HG02885 (cell line): ENCODE measurements around the gene KDF1.
"Not testable (repeated sequence)": the region's sequence is repeated elsewhere in the genome, so short reads cannot be mapped to it uniquely, and the experiment has no call there.

Experiments used
- ATAC-seq: cut with Tn5 transposase; IDR thresholded peaks from one replicate; pipeline ENCODE4 v1.9.1; 2021; ENCODE audit warnings: mild to moderate bottlenecking; ENCODE audit not compliant: unreplicated experiment, poor library complexity

The KDF1 gene

DNA sequence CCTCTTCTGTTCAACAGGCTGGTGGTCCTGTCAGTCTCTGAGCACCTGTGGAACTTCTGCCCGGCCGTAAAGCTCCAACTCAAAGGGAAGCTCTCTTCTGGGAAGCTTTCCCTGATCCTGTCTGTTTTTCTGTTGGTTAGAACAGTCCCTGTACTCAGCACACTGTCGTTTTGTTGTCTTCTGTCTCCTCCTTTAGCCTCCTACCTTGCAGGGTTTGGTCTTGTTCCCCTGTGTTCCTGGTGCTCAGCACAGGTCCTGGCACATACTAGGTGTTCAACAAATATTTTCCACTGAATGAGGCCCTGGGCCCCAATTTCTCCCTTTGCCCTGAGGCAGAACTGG lies 328 bp upstream of the KDF1 start:
- ATAC-seq: no peak

DNA sequence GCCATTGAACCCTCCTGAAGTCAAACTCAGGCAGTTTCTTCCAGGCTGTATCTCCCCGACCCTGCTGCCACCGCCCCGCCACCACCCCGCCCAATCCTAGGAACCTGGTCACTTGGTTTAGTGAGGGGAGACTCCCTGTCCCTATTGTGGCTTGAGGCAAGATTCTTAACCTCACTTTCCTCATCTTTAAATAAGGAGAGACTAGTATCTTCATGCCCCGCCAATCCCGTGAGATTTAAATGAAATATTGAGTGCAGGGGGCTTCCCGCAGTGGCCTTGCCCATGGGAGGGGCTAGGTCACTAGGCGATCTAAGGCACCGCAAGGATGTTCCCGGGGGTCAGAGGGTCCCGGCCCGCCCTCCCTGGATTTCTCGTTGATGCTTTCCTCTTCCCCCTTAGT lies 998 bp downstream of the KDF1 start:
- ATAC-seq: no peak

DNA sequence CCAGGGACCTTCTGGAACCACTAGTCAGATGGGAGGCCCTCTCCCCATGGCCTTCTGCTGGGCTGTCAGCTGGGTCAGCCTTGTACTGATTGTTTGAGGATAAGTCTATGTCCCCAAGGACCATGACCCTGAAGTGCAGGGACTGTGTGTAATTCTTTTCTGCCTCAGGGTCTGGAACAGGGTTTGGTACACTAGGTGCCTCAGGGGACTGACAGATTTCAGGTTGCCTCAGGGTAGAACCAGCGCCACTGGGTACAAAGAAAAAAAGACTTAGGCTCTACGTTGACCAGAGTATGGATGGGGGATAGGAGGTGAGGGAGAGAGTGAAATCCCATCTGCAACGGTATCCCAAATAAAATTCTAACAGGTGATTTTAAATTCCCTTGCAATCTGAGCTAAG lies 3.0 kb downstream of the KDF1 start:
- no peak for ATAC-seq

DNA sequence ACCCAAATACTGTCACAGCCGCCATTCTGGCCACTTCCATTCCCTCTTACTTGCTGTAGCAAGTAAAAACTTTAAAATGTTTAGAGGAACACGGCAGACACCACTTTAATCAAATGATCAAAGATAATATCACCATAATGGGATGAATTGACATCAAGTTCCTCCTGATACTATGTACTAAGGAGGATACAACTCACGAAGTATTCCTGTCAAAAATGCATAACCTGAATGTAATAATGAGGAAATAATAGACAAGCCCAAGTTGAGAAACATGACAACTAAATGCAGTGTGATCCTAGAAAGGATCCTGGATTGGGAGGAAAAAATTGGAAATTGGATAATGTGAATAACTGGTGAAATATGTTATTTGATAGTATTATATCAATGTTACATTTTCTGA lies 3.9 kb downstream of the KDF1 start:
- ATAC-seq: no peak

DNA sequence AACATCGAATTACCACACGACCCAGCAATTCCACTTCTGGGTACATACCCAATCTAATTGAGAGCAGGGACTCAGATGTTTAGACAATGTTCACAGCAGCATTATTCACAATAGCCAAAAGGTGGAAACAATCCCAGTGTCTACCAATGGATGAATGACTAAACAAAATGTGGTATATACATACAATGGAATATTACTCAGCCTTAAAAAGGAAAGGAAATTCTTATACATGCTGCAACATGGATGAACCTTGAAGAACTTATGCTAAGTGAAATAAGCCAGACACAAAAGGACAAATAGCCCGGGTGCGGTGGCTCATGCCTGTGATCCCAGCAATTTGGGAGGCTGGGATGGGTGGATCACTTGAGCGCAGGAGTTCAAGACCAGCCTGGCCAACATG lies 6.9 kb downstream of the KDF1 start:
- no peak for ATAC-seq

DNA sequence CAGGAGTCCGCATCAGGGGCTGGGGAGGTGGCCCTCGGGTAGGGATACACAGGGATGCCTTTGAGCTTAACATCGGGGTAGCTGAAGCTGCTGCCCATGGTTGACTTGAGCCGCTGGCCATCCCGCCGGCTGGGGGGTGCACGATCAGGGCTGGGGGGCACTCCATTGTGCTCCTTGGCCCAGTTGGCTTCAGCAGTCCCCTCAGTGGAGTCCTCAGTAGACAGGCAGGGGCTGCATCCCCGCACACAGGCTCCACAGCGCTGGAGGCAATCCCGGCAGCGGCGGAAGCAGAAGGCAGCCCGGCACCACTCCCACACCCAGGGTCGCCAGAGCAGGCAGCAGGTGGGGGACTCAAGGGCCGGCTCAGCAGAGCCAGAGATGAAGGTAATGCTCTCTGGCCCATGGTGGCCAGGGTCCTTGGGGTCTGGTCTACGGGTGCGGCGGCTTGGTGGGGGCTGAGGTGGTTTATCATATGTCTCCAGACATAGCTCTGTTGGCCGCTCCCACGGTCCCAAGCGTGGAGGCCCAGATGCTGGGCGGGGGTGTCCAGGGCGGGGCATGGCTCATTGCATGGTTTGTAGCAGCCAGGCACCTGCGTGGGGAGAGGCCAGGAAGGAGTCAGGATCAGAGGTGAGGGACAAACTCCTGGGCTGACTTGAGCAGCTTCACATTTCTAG lies 8.3 kb downstream of the KDF1 start:
- ATAC-seq: no peak

DNA sequence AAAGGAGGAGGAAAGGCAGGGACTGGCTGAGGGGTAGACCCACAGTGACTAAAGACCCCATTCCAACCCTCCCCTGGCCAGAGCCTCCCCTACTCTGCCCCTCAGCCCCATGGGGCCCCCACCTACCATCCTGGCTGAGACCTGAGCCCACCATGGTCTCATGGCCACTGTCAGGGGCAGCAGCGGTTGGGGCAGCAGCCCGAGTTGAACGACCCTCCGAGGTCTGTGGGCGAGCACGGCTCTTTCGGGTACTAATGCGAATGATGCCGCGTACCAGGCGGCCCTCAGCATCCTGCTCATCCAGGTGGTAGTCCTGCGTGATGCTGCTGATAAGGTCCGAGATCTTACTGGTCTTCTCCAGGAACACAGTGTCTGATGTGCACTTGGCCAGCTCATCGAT lies 9.1 kb downstream of the KDF1 start:
- ATAC-seq: no peak

DNA sequence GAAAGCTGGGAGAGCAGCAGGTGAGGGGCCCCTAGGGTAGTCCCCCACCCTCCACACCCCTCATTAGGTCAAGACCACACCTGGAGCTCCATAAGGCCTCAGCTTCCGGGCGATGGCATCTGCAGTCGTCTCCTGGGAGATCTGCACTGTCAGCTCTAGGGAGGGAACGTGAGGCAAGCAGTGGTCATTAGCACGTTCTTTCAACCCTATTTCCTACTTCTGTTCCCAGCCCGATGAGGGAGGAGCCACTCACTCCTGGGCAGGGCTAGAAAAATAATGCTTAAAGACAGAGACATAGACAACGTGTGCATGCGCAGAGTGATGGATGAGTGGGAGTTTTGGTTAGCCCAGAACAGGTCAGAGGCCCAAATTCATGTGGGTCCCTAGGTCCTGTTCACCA lies 9.7 kb downstream of the KDF1 start:
- ATAC-seq: no peak

DNA sequence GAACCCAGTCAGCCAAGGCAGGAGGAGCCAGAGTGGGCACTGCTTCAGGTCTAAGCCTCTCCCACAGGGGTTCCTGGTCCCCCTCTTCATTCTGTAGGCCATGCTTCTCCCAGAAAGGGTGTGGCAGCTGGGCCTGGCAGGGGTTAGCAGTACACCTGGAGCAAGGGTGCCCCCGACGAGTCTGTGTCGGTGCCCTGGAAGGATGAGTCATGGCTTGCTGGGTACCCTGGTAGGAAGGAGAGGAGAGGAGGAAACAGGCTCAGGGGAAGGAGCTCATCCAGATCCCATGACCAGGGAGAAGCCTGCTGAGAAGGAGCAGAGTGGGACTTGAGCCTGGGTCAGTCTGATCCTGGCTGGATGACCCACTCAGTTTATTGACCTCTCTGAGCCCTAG lies 10.3 kb downstream of the KDF1 start:
- no peak for ATAC-seq

DNA sequence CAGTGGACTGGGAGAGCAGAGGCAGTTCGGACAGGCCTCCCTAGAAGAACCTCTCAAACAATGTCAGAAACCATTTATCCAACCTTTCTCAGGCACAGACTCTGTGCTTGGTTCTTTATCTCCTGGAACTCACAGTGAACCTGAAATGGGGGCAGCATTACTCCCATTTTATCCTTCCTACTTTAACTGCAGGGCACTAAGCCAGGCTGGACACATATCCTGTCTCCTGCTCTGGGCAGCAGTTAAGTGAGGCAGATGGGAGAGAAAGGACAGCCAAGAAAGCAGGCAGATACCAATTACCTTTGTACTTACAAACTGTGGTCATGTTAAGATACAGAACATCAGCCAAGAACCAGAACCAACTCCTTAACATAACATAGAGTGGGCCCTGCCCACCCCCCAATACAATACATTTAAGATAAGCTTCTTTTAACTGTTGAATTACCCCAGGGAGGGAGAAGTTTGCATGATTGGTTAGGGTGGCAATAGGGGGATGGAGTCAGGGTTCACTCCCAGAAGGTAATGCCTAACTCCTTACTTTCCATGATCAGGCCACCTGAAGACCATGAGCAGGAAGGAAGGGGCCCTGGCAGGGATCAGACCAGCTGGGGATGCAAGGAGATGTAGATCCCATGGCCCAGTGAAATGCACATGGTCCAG lies 10.9 kb downstream of the KDF1 start:
- no peak for ATAC-seq

DNA sequence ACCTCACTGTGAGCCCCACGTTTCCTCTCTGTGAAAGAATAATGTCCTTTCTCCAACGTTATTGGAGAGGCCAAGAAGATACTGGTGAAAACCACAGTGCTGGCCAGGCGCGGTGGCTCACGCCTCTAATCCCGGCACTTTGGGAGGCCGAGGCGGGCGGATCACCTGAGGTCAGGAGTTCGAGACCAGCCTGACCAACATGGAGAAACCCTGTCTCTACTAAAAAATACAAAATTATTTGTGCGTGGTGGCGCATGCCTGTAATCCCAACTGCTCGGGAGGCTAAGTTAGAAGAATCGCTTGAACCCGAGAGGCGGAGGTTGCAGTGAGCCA lies 11.6 kb downstream of the KDF1 start:
- not testable (repeated sequence) for ATAC-seq

DNA sequence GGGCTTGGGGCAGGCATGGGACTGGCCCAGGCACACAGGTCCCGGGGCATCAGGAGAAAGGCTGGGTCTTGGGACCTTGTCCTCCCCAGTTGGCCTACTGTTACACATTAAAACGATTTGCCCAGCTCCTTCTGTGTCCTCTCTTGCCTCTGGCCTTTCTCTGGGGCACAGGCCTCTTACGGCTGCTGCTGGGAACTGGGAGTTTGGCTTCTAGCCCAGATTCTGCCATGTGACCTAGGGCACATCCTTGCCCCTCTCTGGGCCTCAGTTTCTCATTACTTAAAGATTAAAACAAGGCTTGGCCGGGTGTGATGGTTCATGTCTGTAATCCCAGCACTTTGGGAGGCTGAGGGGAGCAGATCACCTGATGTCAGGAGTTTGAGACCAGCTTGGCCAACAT lies 14.0 kb downstream of the KDF1 start:
- no peak for ATAC-seq

DNA sequence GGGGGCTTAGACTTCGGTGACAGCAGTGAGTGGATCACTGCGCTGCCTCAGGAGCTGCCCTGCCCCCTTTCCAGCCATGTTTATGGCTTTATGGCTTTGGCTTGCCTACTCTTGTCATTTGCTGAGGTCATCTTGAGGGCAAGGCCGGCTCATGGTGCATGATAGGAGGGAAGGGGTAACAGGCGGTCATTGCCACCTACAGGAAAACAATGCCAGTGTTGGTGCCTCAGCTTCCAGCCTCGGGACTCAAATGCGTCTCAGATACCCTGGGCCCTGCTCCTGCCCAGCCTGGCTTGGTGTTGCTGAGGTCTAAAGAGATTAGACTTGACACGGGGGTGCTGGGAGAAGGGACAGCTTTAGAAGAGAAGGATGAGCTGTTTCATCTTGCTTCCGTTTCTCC lies 14.5 kb downstream of the KDF1 start:
- no peak for ATAC-seq

DNA sequence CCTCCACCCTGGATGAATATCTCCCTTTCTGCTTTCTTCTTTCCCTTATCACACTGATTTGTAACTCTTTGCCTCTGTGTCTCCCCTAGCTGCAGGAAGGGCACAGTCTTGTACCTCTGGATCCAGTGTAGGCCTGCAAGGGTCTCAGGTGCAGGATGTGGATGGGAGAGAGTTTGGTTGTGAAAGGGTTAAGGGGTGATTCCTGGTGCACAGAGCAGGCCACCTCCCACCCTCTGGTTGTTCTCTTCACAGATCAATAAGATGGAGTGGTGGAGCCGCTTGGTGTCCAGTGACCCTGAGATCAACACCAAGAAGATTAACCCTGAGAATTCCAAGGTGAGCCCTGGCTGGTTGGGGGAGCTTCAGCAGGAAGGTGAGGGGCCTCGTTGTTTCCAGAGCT lies 15.1 kb downstream of the KDF1 start:
- ATAC-seq: no peak

DNA sequence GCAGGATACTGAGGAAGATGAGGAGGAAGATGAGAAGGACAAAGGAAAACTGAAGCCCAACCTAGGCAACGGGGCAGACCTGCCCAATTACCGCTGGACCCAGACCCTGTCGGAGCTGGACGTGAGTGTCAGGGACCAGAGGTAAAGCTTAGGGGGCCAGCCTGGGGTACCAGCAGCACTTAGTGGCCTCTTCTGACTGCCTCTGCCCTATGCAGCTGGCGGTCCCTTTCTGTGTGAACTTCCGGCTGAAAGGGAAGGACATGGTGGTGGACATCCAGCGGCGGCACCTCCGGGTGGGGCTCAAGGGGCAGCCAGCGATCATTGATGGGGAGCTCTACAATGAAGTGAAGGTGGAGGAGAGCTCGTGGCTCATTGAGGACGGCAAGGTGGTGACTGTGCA lies 17.6 kb downstream of the KDF1 start:
- ATAC-seq: no peak

DNA sequence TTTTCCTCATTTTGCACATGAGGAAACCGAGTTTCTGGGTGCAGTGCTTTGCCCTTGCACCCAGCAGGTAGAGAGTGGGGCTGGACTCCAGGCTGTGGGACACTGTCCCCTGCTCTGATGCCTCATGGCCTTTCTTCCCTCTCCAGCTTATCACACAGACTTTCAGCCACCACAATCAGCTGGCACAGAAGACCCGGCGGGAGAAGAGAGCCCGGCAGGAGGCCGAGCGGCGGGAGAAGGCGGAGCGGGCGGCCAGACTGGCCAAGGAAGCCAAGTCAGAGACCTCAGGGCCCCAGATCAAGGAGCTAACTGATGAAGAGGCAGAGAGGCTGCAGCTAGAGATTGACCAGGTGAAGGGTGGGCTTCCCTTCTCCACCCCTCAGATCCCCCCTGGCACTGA lies 19.0 kb downstream of the KDF1 start:
- ATAC-seq: no peak

DNA sequence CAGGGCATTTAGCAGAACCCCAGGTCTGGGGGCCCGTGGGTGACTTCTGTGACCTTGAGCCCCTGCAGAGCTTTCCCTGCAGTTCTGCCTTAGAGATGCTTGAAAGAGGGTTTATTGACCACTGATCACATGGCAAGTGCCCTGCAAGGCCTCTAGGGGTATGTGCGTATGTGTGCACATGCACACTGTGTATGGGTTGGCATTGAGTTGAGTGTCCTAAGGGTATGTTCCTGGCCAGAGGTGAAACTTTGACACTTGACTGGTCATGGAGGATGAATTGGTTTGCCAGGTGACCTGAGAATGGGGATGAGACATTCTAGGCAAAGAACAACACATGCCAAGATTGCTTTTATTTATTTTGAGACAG lies 21.6 kb downstream of the KDF1 start:
- no peak for ATAC-seq

DNA sequence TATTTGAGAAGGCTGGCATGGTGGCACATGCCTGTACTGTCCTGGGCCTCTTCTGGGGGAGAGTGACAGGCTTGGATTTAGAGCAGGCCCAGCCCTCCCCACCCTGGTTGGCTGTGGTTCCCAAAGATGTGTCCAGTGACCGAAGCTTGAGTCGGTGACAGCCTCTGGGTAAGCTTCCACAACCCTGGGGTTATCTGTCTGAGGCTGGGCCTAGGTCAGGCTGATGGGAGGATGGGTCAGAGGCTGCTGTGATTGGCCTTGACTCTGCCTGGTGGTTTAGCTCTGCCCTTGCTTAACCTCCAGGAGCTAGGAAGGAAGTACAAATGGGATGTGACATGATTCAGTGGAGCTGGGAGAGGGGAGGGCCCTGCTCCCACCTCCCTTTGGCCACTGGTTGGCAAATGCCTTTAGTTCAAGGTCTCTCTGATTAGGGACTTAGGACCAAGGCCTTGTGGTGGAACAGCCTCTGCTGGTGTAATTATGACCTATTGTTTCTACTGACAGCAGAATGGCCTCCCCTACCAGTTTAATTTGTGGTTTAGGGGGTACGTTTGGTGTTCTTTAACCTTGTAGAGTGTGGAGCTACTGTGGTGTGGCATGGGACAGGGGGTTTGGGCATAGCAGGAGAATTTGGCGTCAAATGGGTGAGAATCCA lies 22.1 kb downstream of the KDF1 start:
- no peak for ATAC-seq

DNA sequence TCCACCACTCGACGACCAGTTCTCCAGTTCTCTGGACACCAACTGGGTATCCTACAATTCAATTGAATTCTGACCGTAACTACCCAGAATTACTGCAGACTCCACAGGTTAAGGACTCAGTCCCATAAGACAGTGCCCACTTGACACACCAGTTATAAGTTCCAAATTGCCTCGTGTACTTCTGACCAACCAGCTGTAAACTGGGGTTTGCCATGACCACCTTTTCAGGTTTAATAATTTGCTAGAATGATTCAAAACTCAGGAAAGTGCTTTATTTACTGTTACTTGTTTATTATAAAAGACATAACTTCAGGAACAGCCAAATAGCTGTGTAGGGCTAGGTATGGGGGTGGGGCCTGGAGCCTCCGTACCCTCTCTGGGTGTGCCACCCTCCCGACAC lies 23.4 kb downstream of the KDF1 start:
- no peak for ATAC-seq

DNA sequence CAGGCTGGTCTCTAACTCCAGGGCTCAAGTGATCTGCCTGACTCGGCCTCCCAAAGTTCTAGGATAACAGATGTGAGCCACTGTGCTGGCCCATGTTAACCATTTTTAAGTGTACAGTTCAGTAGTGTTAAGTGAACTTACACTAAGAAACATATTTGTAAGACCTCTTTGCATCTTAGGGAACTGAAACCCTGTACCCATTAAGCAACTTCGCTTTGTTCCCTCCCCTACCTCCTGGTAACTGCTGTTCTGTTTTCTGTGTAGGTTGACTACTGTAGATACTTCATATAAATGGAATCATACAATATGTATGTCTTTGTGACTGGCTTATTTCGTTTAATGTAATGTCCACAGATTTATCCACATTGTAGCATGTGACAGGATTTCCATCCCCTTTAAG lies 27.7 kb downstream of the KDF1 start:
- no peak for ATAC-seq

DNA sequence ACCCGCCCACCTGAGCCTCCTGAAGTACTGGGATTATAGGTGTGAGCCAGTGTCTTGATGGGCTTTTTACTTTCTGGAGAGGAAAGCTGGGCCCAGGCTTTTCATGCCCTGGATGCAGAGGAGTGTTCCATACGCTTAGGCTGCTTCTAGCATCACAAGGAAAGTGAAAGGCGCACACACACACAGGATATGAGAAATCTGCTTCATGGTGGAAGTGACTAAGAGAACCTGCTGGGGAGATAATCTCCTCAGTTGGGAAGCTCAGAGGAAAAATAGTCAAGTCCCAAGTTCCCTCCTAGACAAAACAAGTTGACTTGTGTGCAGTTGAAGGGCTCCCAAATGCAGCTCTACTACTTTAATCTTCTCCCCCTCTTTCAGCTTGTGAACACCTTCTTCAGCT lies 36.6 kb downstream of the KDF1 start:
- no peak for ATAC-seq

DNA sequence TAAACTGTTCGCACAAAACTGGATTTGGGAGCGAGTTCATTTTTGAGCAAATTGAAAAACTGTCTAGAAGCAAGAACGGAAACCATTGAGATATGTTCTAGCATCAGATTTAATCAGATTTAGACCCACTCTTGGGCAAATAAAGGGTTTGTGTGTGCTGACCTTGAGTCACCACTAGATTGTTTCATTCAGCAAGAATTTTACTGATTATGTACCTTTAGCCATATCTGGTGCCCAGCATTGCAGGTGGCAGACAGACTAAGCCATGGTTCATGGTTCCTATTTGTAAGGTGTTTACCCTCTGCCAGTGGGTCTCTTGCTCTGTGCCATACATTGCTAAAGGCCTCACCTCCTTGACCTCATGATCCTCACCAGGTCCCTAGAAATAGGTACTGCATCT lies 37.4 kb downstream of the KDF1 start:
- ATAC-seq: no peak

DNA sequence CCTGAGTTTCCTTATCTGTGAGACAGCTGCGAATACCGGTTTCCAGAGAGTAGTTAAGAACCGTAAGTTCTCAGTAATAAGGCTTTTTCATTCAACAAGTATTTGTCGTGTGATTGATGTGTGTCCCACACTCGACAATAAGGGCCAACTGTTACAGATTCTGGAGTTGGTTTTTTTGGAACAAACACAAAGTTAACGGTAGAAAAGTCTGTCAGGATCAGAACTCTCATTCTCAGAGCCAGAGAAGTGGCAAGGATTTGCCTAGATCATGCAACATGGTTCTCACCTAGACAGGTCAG lies 37.9 kb downstream of the KDF1 start:
- no peak for ATAC-seq
